ENCODE data around the gene NCOA5.

NCOA5 gene

GRCh38 chr20:46111028-46111835 lies 21.5 kb upstream of the NCOA5 start (continued):
- TF ChIP-seq ZBTB49 (tag by site-specific recombination; IDR thresholded peaks at IDR 0.05; ENCODE audit: low read depth): no peak
- TF ChIP-seq ZNF521 (tag by site-specific recombination; IDR thresholded peaks at IDR 0.05): no peak
- TF ChIP-seq YY2 (tag by site-specific recombination; IDR thresholded peaks at IDR 0.05): peak; percentile 29; the same call in 1 of the 2 replicates
- TF ChIP-seq ZNF19 (tag by site-specific recombination; IDR thresholded peaks at IDR 0.05; ENCODE audit: low read depth): no peak
- no peak for TF ChIP-seq ZNF776 (tag by site-specific recombination; IDR thresholded peaks at IDR 0.05; ENCODE audit: borderline replicate concordance)
- no peak for TF ChIP-seq HOXC10 (CRISPR knock-in tag; IDR thresholded peaks at IDR 0.05)
- no peak for TF ChIP-seq ZNF140 (tag by site-specific recombination; IDR thresholded peaks at IDR 0.05)
- no peak for TF ChIP-seq AEBP2 (tag by site-specific recombination; IDR thresholded peaks at IDR 0.05; ENCODE audit: borderline replicate concordance)
- no peak for TF ChIP-seq ZNF175 (tag by site-specific recombination; IDR thresholded peaks at IDR 0.05)
- TF ChIP-seq, protein P1, sequence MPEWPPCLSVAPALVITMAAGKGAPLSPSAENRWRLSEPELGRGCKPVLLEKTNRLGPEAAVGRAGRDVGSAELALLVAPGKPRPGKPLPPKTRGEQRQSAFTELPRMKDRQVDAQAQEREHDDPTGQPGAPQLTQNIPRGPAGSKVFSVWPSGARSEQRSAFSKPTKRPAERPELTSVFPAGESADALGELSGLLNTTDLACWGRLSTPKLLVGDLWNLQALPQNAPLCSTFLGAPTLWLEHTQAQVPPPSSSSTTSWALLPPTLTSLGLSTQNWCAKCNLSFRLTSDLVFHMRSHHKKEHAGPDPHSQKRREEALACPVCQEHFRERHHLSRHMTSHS (tag by site-specific recombination; IDR thresholded peaks at IDR 0.05): no peak
- no peak for TF ChIP-seq ZSCAN5A (tag by site-specific recombination; IDR thresholded peaks at IDR 0.05)
- 0 out of 2 replicates have a peak, but pooled peaks have one; percentile 33 for TF ChIP-seq ZNF148 (tag by site-specific recombination; IDR thresholded peaks at IDR 0.05; ENCODE audit: borderline replicate concordance)
- TF ChIP-seq ZNF660 (tag by site-specific recombination; IDR thresholded peaks at IDR 0.05): no peak
- TF ChIP-seq ZNF423 (tag by site-specific recombination; IDR thresholded peaks at IDR 0.05): no peak
- TF ChIP-seq ZNF37A (tag by site-specific recombination; IDR thresholded peaks at IDR 0.05): no peak
- TF ChIP-seq PBX3 (CRISPR knock-in tag; IDR thresholded peaks at IDR 0.05): no peak
- TF ChIP-seq PRDM1 (tag by site-specific recombination; IDR thresholded peaks at IDR 0.05): peak; percentile 99
- no peak for TF ChIP-seq ZNF221 (tag by site-specific recombination; IDR thresholded peaks at IDR 0.05; ENCODE audit: borderline replicate concordance)
- no peak for TF ChIP-seq PRDM2 (tag by site-specific recombination; IDR thresholded peaks at IDR 0.05; ENCODE audit: borderline replicate concordance)
- no peak for TF ChIP-seq IKZF3 (tag by site-specific recombination; IDR thresholded peaks at IDR 0.05)
- TF ChIP-seq ZNF596 (tag by site-specific recombination; IDR thresholded peaks at IDR 0.05): peak; percentile 97
- TF ChIP-seq ZNF350 (tag by site-specific recombination; IDR thresholded peaks at IDR 0.05): no peak
- TF ChIP-seq EGR2 (tag by site-specific recombination; IDR thresholded peaks at IDR 0.05; ENCODE audit: low read depth): no peak

Data from HEK293 (cell line).